Measurements from ENCODE around the gene CCNDBP1. TPM values are rescaled to one million over a fixed set of nuclear protein-coding genes. Genes with fewer than 3 reads are reported as not detected.
"Not testable (repeated sequence)": the region's sequence is repeated elsewhere in the genome, so short reads cannot be mapped to it uniquely, and the experiment has no call there.

The CCNDBP1 gene
- total and polyA plus RNA-seq, 5 donors from 2014 or later, result 111 to 352 (median 303) TPM

DNA sequence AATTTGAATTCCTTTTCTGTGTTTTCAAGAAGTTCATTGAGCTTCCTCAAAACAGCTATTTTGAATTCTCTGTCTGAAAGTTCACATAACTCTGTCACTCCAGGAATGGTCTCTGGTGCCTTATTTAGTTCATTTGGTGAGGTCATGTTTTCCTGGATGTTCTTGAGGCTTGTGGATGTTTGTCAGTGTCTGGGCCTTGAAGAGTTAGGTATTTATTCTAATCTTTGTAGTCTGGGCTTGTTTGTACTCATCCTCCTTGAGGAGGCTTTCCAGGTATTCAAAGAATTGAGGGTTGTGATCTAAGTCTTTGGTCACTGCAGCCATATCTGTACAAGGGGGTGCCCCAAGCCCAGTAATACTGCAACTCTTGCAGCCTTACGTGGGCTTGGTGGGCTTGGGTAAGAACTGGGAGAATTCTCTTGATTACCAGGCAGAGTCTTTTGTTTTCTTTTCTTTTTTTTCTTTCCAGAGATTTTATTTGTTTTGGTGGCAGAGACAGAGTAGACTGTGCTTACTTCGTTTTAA, 19.3 kb upstream of the CCNDBP1 start:
- no peak overlapping the region for H3K27ac ChIP-seq (ENCODE audit: insufficient read depth, low read length, poor library complexity, severe bottlenecking)
- ATAC-seq (ENCODE audit: low read depth in 2 of 2), result no peak
- Mint-ChIP-seq H3K27me3 (no peaks in the 10 kb centered on the region), H3K4me3 (no peak overlapping the region), H3K9me3 (peaks cover 0 to 2% (median 0%) of the 10 kb centered on the region in 7 donors), H3K4me1 (peaks cover 0 to 6% (median 4%) of the 10 kb centered on the region in 4 donors), H3K27ac (peak overlapping the region in 1 of 3 donors; percentile 37), H3K36me3 (peaks cover 42% of the 10 kb centered on the region)
- no peaks in the 10 kb centered on the region for H3K27me3 ChIP-seq (ENCODE audit: control insufficient read depth, insufficient read depth, low read length)
- no peaks in the 10 kb centered on the region for H3K9me3 ChIP-seq (ENCODE audit: control insufficient read depth in 2 of 2, low read length in 2 of 2)
- no peak for DNase-seq
- no peaks in the 10 kb centered on the region for H3K4me1 ChIP-seq (ENCODE audit: control insufficient read depth, insufficient read depth, low read length, poor library complexity, severe bottlenecking)
- H3K4me3 ChIP-seq (ENCODE audit: low read depth, low read length), result no peak overlapping the region
- H3K36me3 ChIP-seq (ENCODE audit: control insufficient read depth, insufficient read depth, low read length), result peaks cover 49% of the 10 kb centered on the region

- ATAC-seq (ENCODE audit: low read depth in 2 of 2); H3K27me3 ChIP-seq (ENCODE audit: control insufficient read depth, insufficient read depth, low read length); DNase-seq; H3K9me3 ChIP-seq (ENCODE audit: control insufficient read depth in 2 of 2, low read length in 2 of 2); H3K4me3 Mint-ChIP-seq; H3K27ac ChIP-seq (ENCODE audit: insufficient read depth, low read length, poor library complexity, severe bottlenecking); H3K4me1 Mint-ChIP-seq; H3K4me3 ChIP-seq (ENCODE audit: low read depth, low read length); H3K9me3 Mint-ChIP-seq; H3K4me1 ChIP-seq (ENCODE audit: control insufficient read depth, insufficient read depth, low read length, poor library complexity, severe bottlenecking); H3K27me3 Mint-ChIP-seq; H3K27ac Mint-ChIP-seq: not testable (repeated sequence)
- H3K36me3 Mint-ChIP-seq, result peaks cover 46% of the 10 kb centered on the region
- peaks cover 54% of the 10 kb centered on the region for H3K36me3 ChIP-seq (ENCODE audit: control insufficient read depth, insufficient read depth, low read length)
These were observed 17.9 kb upstream of the CCNDBP1 start for GRCh38 chr15:43167261-43167660.

GRCh38 chr15:43168192-43169107, 16.8 kb upstream of the CCNDBP1 start:
- Histone ChIP-seq H3K9me3 (ENCODE audit: control insufficient read depth in 2 of 2, low read length in 2 of 2) (peaks cover 2 to 5% of the 10 kb centered on the region in 2 experiments), H3K4me1 (ENCODE audit: control insufficient read depth, insufficient read depth, low read length, poor library complexity, severe bottlenecking) (no peaks in the 10 kb centered on the region), H3K4me3 (ENCODE audit: low read depth, low read length) (no peak overlapping the region), H3K36me3 (ENCODE audit: control insufficient read depth, insufficient read depth, low read length) (peaks cover 63% of the 10 kb centered on the region), H3K27ac (ENCODE audit: insufficient read depth, low read length, poor library complexity, severe bottlenecking) (no peak overlapping the region), H3K27me3 (ENCODE audit: control insufficient read depth, insufficient read depth, low read length) (no peaks in the 10 kb centered on the region)
- H3K4me3 Mint-ChIP-seq, result no peak overlapping the region
- peaks cover 0 to 4% (median 2%) of the 10 kb centered on the region in 7 donors for H3K9me3 Mint-ChIP-seq
- H3K4me1 Mint-ChIP-seq, result peaks cover 5 to 10% (median 7%) of the 10 kb centered on the region in 4 donors
- ATAC-seq (ENCODE audit: low read depth in 2 of 2) (no peak), DNase-seq (no peak)
- H3K36me3 Mint-ChIP-seq, result peaks cover 51% of the 10 kb centered on the region
- no peaks in the 10 kb centered on the region for H3K27me3 Mint-ChIP-seq
- peak overlapping the region in 2 of 3 donors; percentile 2 to 52 for H3K27ac Mint-ChIP-seq

DNA sequence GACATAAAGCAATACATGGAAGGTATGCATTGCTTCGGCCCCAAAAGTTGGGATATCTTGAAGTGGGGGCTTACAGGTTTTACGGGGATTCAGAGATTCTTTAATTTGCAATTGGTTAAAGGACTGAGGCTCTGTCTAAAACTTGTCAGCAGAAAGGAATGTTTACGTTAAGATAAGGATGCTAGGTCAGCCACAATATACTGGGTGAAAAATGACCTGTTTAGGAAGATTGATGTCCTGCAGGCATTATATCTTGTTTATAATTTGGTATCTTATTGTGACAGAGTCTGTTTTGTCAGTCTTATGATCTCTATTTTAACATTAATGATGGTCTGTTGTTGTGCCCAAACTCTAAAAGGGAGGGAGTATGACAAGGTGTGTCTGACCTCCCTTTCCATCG, 15.3 kb upstream of the CCNDBP1 start:
- peaks cover 0 to 5% (median 2%) of the 10 kb centered on the region in 7 donors for H3K9me3 Mint-ChIP-seq
- Histone ChIP-seq H3K27me3 (ENCODE audit: control insufficient read depth, insufficient read depth, low read length) (no peaks in the 10 kb centered on the region), H3K9me3 (ENCODE audit: control insufficient read depth in 2 of 2, low read length in 2 of 2) (peaks cover 2 to 5% of the 10 kb centered on the region in 2 experiments), H3K36me3 (ENCODE audit: control insufficient read depth, insufficient read depth, low read length) (peaks cover 61% of the 10 kb centered on the region), H3K4me1 (ENCODE audit: control insufficient read depth, insufficient read depth, low read length, poor library complexity, severe bottlenecking) (no peaks in the 10 kb centered on the region), H3K4me3 (ENCODE audit: low read depth, low read length) (no peak overlapping the region), H3K27ac (ENCODE audit: insufficient read depth, low read length, poor library complexity, severe bottlenecking) (no peak overlapping the region)
- H3K4me3 Mint-ChIP-seq, result no peak overlapping the region
- DNase-seq (no peak), ATAC-seq (ENCODE audit: low read depth in 2 of 2) (no peak)
- no peak overlapping the region for H3K27ac Mint-ChIP-seq
- peaks cover 3 to 12% (median 5%) of the 10 kb centered on the region in 4 donors for H3K4me1 Mint-ChIP-seq
- peaks cover 47% of the 10 kb centered on the region for H3K36me3 Mint-ChIP-seq
- H3K27me3 Mint-ChIP-seq, result no peaks in the 10 kb centered on the region

DNA sequence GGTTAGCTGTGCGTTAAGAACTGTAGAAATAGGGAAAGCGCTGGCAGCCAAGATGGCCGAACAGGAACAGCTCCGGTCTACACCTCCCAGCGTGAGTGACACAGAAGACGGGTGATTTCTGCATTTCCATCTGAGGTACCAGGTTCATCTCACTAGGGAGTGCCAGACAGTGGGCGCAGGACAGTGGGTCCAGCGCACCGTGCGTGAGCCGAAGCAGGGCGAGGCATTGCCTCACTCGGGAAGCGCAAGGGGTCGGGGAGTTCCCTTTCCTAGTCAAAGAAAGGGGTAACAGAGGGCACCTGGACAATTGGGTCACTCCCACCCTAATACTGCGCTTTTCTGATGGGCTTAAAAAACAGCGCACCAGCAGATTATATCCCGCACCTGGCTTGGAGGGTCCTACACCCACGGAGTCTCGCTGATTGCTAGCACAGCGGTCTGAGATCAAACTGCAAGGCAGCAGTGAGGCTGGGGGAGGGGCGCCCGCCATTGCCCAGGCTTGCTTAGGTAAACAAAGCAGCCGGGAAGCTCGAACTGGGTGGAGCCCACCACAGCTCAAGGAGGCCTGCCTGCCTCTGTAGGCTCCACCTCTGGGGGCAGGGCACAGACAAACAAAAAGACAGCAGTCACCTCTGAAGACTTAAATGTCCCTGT, 9.4 kb upstream of the CCNDBP1 start:
- not testable (repeated sequence) for H3K9me3 Mint-ChIP-seq; H3K4me3 ChIP-seq (ENCODE audit: low read depth, low read length); H3K4me1 Mint-ChIP-seq

GRCh38 chr15:43177147-43177546, 8.1 kb upstream of the CCNDBP1 start:
- not testable (repeated sequence) for DNase-seq; H3K27ac ChIP-seq (ENCODE audit: insufficient read depth, low read length, poor library complexity, severe bottlenecking); H3K4me3 ChIP-seq (ENCODE audit: low read depth, low read length); H3K4me3 Mint-ChIP-seq; H3K27me3 ChIP-seq (ENCODE audit: control insufficient read depth, insufficient read depth, low read length); H3K27me3 Mint-ChIP-seq; H3K9me3 ChIP-seq (ENCODE audit: control insufficient read depth in 2 of 2, low read length in 2 of 2); ATAC-seq (ENCODE audit: low read depth in 2 of 2); H3K9me3 Mint-ChIP-seq; H3K4me1 ChIP-seq (ENCODE audit: control insufficient read depth, insufficient read depth, low read length, poor library complexity, severe bottlenecking)
- Mint-ChIP-seq H3K36me3 (peaks cover 17% of the 10 kb centered on the region), H3K27ac (peak overlapping the region in 1 of 3 donors; percentile 74), H3K4me1 (peaks cover 0 to 14% (median 8%) of the 10 kb centered on the region in 4 donors)
- H3K36me3 ChIP-seq (ENCODE audit: control insufficient read depth, insufficient read depth, low read length), result peaks cover 48% of the 10 kb centered on the region

More for the DNA sequence above, 9.4 kb upstream of the CCNDBP1 start:
- not testable (repeated sequence) for H3K27me3 ChIP-seq (ENCODE audit: control insufficient read depth, insufficient read depth, low read length); H3K27ac Mint-ChIP-seq; H3K9me3 ChIP-seq (ENCODE audit: control insufficient read depth in 2 of 2, low read length in 2 of 2); DNase-seq; H3K27ac ChIP-seq (ENCODE audit: insufficient read depth, low read length, poor library complexity, severe bottlenecking); H3K4me3 Mint-ChIP-seq; ATAC-seq (ENCODE audit: low read depth in 2 of 2); H3K4me1 ChIP-seq (ENCODE audit: control insufficient read depth, insufficient read depth, low read length, poor library complexity, severe bottlenecking); H3K27me3 Mint-ChIP-seq
- H3K36me3 ChIP-seq (ENCODE audit: control insufficient read depth, insufficient read depth, low read length), result peaks cover 49% of the 10 kb centered on the region
- peaks cover 22% of the 10 kb centered on the region for H3K36me3 Mint-ChIP-seq

- Histone ChIP-seq H3K4me3 (ENCODE audit: low read depth, low read length) (no peak overlapping the region), H3K9me3 (ENCODE audit: control insufficient read depth in 2 of 2, low read length in 2 of 2) (no peaks in the 10 kb centered on the region), H3K36me3 (ENCODE audit: control insufficient read depth, insufficient read depth, low read length) (peaks cover 29% of the 10 kb centered on the region), H3K27ac (ENCODE audit: insufficient read depth, low read length, poor library complexity, severe bottlenecking) (no peak overlapping the region), H3K27me3 (ENCODE audit: control insufficient read depth, insufficient read depth, low read length) (no peaks in the 10 kb centered on the region), H3K4me1 (ENCODE audit: control insufficient read depth, insufficient read depth, low read length, poor library complexity, severe bottlenecking) (peaks cover 25% of the 10 kb centered on the region)
- peak overlapping the region; percentile 34 to 97 (median 53) for H3K27ac Mint-ChIP-seq
- peaks cover 0 to 1% (median 0%) of the 10 kb centered on the region in 7 donors for H3K9me3 Mint-ChIP-seq
- no peaks in the 10 kb centered on the region for H3K27me3 Mint-ChIP-seq
- H3K4me1 Mint-ChIP-seq, result peaks cover 21 to 39% (median 34%) of the 10 kb centered on the region in 4 donors
- H3K4me3 Mint-ChIP-seq, result peak overlapping the region in 2 of 4 donors; percentile 60 to 82
- H3K36me3 Mint-ChIP-seq, result peaks cover 5% of the 10 kb centered on the region
- no peak for DNase-seq
- no peak for ATAC-seq (ENCODE audit: low read depth in 2 of 2)
These were observed 1.9 kb upstream of the CCNDBP1 start for GRCh38 chr15:43183270-43183669.

Measured in CD4-positive, CD25-positive, alpha-beta regulatory T cell (primary cell).